Osteocyte (in vitro differentiated cells): Measurements from ENCODE around the gene SLC26A6. TPM values are rescaled to one million over a fixed set of nuclear protein-coding genes. Genes with fewer than 3 reads are reported as not detected.

ENCODE experiments used
- DNase-seq: peaks from one replicate; pipeline ENCODE4 v3.0.0; 2021; ENCODE audit warnings: mixed read lengths; ENCODE audit not compliant: unreplicated experiment; ENCODE audit errors: extremely low spot score
- H3K27ac Mint-ChIP-seq: one replicate; pipeline ENCODE4 v1.8.0; 2021; ENCODE audit warnings: mild to moderate bottlenecking, mixed read lengths; ENCODE audit not compliant: unreplicated experiment
- H3K27me3 Mint-ChIP-seq: one replicate; pipeline ENCODE4 v1.8.0; 2021; ENCODE audit warnings: mixed read lengths; ENCODE audit not compliant: unreplicated experiment
- H3K36me3 Mint-ChIP-seq: one replicate; pipeline ENCODE4 v1.8.0; 2021; ENCODE audit warnings: mixed read lengths; ENCODE audit not compliant: unreplicated experiment
- H3K4me1 Mint-ChIP-seq: one replicate; pipeline ENCODE4 v1.8.0; 2021; ENCODE audit warnings: mixed read lengths; ENCODE audit not compliant: unreplicated experiment
- H3K4me3 Mint-ChIP-seq: one replicate; pipeline ENCODE4 v1.8.0; 2021; ENCODE audit warnings: mild to moderate bottlenecking, moderate library complexity, mixed read lengths; ENCODE audit not compliant: unreplicated experiment
- H3K9me3 Mint-ChIP-seq: one replicate; pipeline ENCODE4 v1.8.0; 2021; ENCODE audit warnings: mixed read lengths; ENCODE audit not compliant: unreplicated experiment
- CTCF ChIP-seq: fragments of 200-600 bp; sonication (generic); IDR thresholded peaks from 2 replicates; pipeline ENCODE4 v1.5.0; 2021; ENCODE audit warnings: antibody characterized with exemption, mild to moderate bottlenecking, moderate library complexity
- total RNA-seq: library from RNA; stranded (reverse); gene quantifications from 2 replicates; pipeline ENCODE4 v1.2.1, GENCODE V29; 2021

The SLC26A6 gene
- total RNA-seq, 1 donor from 2014 or later, result 66.2 TPM

DNA sequence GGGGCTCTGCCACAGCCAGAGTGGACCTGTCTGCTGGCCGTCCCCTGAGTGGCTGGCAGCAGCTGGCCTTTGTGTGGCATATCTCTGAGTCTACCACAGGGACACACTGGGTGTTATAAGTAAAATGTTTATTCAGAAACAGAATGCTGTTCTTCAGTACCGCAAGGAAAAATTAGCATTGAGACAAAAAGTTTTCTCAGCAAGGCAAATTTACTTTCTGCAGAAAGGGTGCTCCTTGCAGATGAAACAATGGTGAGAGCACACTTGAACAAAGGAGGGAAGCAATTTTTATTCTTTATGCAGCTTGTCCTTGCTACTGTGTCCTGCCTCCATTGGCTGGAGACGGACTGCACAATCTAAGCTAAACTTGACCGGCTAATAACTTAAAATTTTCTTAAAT is 17.7 kb downstream of the SLC26A6 start:
- Mint-ChIP-seq H3K4me3 (no peak overlapping the region), H3K36me3 (no peaks in the 10 kb centered on the region), H3K27ac (peak overlapping the region; percentile 94), H3K9me3 (peaks cover 4% of the 10 kb centered on the region), H3K4me1 (peaks cover 39% of the 10 kb centered on the region), H3K27me3 (no peaks in the 10 kb centered on the region)
- no peak for DNase-seq
- TF ChIP-seq CTCF, result no peak

DNA sequence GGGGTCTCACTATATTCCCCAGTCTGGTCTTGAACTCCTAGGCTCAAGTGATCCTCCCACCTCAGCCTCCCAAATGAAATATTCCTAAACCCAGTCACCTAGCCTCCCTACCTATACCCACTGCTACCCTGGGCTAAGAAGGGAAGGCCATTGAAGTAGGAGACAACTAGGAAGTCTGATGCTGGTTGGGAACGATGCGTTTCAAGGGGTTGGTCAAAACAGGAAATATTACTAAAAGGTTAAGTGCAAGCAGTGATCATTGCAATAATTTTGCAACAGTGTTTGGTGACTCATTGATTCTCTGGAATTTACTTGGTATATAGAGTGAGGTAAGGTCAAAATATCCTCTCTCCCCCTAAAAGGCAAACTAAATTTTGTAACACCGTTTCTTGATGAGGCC is 21.2 kb downstream of the SLC26A6 start:
- no peak for DNase-seq
- H3K27me3 Mint-ChIP-seq, result no peaks in the 10 kb centered on the region
- H3K27ac Mint-ChIP-seq, result peak overlapping the region; percentile 69
- peaks cover 26% of the 10 kb centered on the region for H3K4me1 Mint-ChIP-seq
- peaks cover 4% of the 10 kb centered on the region for H3K9me3 Mint-ChIP-seq
- TF ChIP-seq CTCF, result no peak
- no peak overlapping the region for H3K4me3 Mint-ChIP-seq
- no peaks in the 10 kb centered on the region for H3K36me3 Mint-ChIP-seq

GRCh38 chr3:48612309-48612708 is 23.0 kb downstream of the SLC26A6 start:
- no peak overlapping the region for H3K4me3 Mint-ChIP-seq
- peaks cover 7% of the 10 kb centered on the region for H3K36me3 Mint-ChIP-seq
- H3K9me3 Mint-ChIP-seq, result no peaks in the 10 kb centered on the region
- no peaks in the 10 kb centered on the region for H3K27me3 Mint-ChIP-seq
- no peak overlapping the region for H3K27ac Mint-ChIP-seq
- no peak for TF ChIP-seq CTCF
- H3K4me1 Mint-ChIP-seq, result peaks cover 26% of the 10 kb centered on the region
- DNase-seq, result no peak

- Mint-ChIP-seq H3K27me3 (no peaks in the 10 kb centered on the region), H3K27ac (peak within 1 kb of the TSS; percentile 98), H3K36me3 (peaks cover 22% of the 10 kb centered on the region), H3K9me3 (no peaks in the 10 kb centered on the region), H3K4me1 (peaks cover 24% of the 10 kb centered on the region), H3K4me3 (peak within 1 kb of the TSS; percentile 99)
- TF ChIP-seq CTCF, result peak; percentile 80
- peak; percentile 99 for DNase-seq
These were observed 25.9 kb downstream of the SLC26A6 start, which contains the start of gene UQCRC1 for GRCh38 chr3:48609088-48610005. Gene UQCRC1, minus strand, starts transcription at chr3:48609646. Its CDS starts 26 bp downstream, at chr3:48609620.

DNA sequence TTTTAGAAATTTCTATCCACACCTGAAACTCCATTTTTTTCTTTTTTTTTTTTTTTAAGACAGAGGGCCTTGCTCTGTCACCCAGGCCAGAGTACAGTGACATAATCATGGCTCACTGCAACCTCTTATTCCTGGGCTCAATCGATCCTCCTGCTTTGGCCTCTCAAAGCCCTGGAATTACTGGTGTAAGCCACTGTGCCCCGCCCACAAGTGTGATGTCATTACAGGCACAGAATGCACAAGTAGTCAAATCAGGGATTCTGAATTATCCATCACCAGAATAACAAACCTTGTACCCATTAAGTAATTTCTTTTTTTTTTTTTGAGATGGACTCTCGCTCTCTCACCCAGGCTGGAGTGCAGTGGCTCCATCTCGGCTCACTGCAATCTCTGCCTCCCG is 27.7 kb downstream of the SLC26A6 start:
- Mint-ChIP-seq H3K4me3 (no peak overlapping the region), H3K4me1 (peaks cover 17% of the 10 kb centered on the region), H3K27me3 (no peaks in the 10 kb centered on the region), H3K27ac (no peak overlapping the region), H3K9me3 (no peaks in the 10 kb centered on the region), H3K36me3 (peaks cover 35% of the 10 kb centered on the region)
- DNase-seq, result no peak
- TF ChIP-seq CTCF, result no peak
